ENCODE measurements around the gene SLC9C2.
A peak's percentile ranks its signal among the peaks of the same experiment; 100 is the strongest.
"Not testable (repeated sequence)": the region's sequence is repeated elsewhere in the genome, so short reads cannot be mapped to it uniquely, and the experiment has no call there.

Gene SLC9C2

GRCh38 chr1:173478094-173478674 is 124.7 kb downstream of the SLC9C2 start:
- no peak for DNase-seq

- DNase-seq: peak; percentile 86
These were observed 125.4 kb downstream of the SLC9C2 start, which contains the start of gene PRDX6 for GRCh38 chr1:173477286-173478093. PRDX6 (plus strand) TSS chr1:173477335; CDS start chr1:173477398, 63 bp downstream.

GRCh38 chr1:173476665-173477285 is 126.1 kb downstream of the SLC9C2 start:
- DNase-seq: peak; percentile 86

GRCh38 chr1:173476197-173476664 is 126.6 kb downstream of the SLC9C2 start:
- no peak for DNase-seq

- peak; percentile 63 for DNase-seq
These were observed 127.2 kb downstream of the SLC9C2 start for GRCh38 chr1:173475564-173476196.

- not testable (repeated sequence) for DNase-seq
These were observed 128.0 kb downstream of the SLC9C2 start for GRCh38 chr1:173474780-173475421.

- no peak for DNase-seq
These were observed 128.6 kb downstream of the SLC9C2 start for GRCh38 chr1:173474097-173474779.

GRCh38 chr1:173473599-173474011 is 129.3 kb downstream of the SLC9C2 start:
- DNase-seq: no peak

- DNase-seq: no peak
These were observed 132.3 kb downstream of the SLC9C2 start for GRCh38 chr1:173470608-173471007.

- DNase-seq: no peak
These were observed 133.2 kb downstream of the SLC9C2 start for GRCh38 chr1:173469656-173470055.

GRCh38 chr1:173467426-173467825 is 135.4 kb downstream of the SLC9C2 start:
- DNase-seq: no peak

GRCh38 chr1:173464185-173464584 is 138.7 kb downstream of the SLC9C2 start:
- not testable (repeated sequence) for DNase-seq

GRCh38 chr1:173462666-173463065 is 140.2 kb downstream of the SLC9C2 start:
- not testable (repeated sequence) for DNase-seq

- DNase-seq: no peak
These were observed 143.0 kb downstream of the SLC9C2 start for GRCh38 chr1:173459885-173460284.

GRCh38 chr1:173454966-173455524 is 147.8 kb downstream of the SLC9C2 start:
- DNase-seq: peak; percentile 35

GRCh38 chr1:173453982-173454381 is 148.9 kb downstream of the SLC9C2 start:
- DNase-seq: no peak

- no peak for DNase-seq
These were observed 150.9 kb downstream of the SLC9C2 start for GRCh38 chr1:173451981-173452380.

Data from activated CD4-positive, alpha-beta T cell treated with anti-CD3 and anti-CD28 coated beads, Interleukin-2, amount 50 U/mL, for 16 hours (primary cell).